GM23338 (cell line): ENCODE data around the gene ZHX3. TPM values are rescaled to one million over a fixed set of nuclear protein-coding genes. Genes with fewer than 3 reads are reported as not detected.

Experiments used
- ATAC-seq: fragments of 200-7000 bp; cut with Tn5 transposase; 3 replicates; pipeline ENCODE4 v1.9.1; 2020
- DNase-seq: peaks from one replicate; pipeline ENCODE4 v3.0.0-alpha.2; 2015; ENCODE audit warnings: low spot score
- H2AFZ ChIP-seq: fragments of 200-600 bp; sonication (generic); 2 replicates; pipeline ENCODE4 v1.8.0; 2016; ENCODE audit warnings: antibody characterized with exemption, mild to moderate bottlenecking, moderate library complexity
- H3F3A ChIP-seq: fragments of 200-600 bp; sonication (generic); replicated peaks from 2 replicates; pipeline ENCODE4 v1.8.0; 2017; ENCODE audit warnings: antibody characterized with exemption, mixed run types, low read depth
- H3K27ac ChIP-seq: fragments of 200-600 bp; sonication (generic); 2 replicates; pipeline ENCODE4 v1.6.1; 2016; ENCODE audit warnings: low read depth
- H3K27me3 ChIP-seq: fragments of 200-600 bp; sonication (generic); 2 replicates; pipeline ENCODE4 v1.8.0; 2016; ENCODE audit warnings: mild to moderate bottlenecking, mixed run types, moderate library complexity; ENCODE audit not compliant: insufficient read depth
- H3K36me3 ChIP-seq: fragments of 200-600 bp; sonication (generic); 2 replicates; pipeline ENCODE4 v1.8.0; 2016; ENCODE audit warnings: mild to moderate bottlenecking; ENCODE audit not compliant: insufficient read depth
- H3K4me1 ChIP-seq: fragments of 200-600 bp; sonication (generic); 2 replicates; pipeline ENCODE4 v1.8.0; 2016; ENCODE audit warnings: mild to moderate bottlenecking, moderate library complexity; ENCODE audit not compliant: insufficient read depth
- H3K4me2 ChIP-seq: fragments of 200-600 bp; sonication (generic); 2 replicates; pipeline ENCODE4 v1.7.1; 2017; ENCODE audit warnings: mixed run types
- H3K4me3 ChIP-seq: fragments of 200-600 bp; sonication (generic); 2 replicates; pipeline ENCODE4 v1.6.1; 2016; ENCODE audit warnings: mixed run types
- H3K79me2 ChIP-seq: fragments of 200-600 bp; sonication (generic); replicated peaks from 2 replicates; pipeline ENCODE4 v1.8.0; 2017; ENCODE audit warnings: mild to moderate bottlenecking; ENCODE audit not compliant: insufficient read depth
- H3K9me2 ChIP-seq: fragments of 200-600 bp; sonication (generic); 2 replicates; pipeline ENCODE4 v1.8.0; 2017; ENCODE audit not compliant: insufficient read depth
- H4K20me1 ChIP-seq: fragments of 200-600 bp; sonication (generic); replicated peaks from 2 replicates; pipeline ENCODE4 v1.8.0; 2017; ENCODE audit warnings: mild to moderate bottlenecking; ENCODE audit not compliant: insufficient read depth
- H3K27ac Mint-ChIP-seq: 2 replicates; pipeline ENCODE4 v1.8.0; 2020; ENCODE audit warnings: inconsistent platforms, mild to moderate bottlenecking, moderate library complexity, mixed read lengths
- H3K27me3 Mint-ChIP-seq: 3 replicates; pipeline ENCODE4 v1.8.0; 2022; ENCODE audit warnings: low read depth, mild to moderate bottlenecking, moderate library complexity, mixed read lengths, inconsistent platforms; ENCODE audit not compliant: insufficient read depth, poor library complexity
- H3K36me3 Mint-ChIP-seq: 3 replicates; pipeline ENCODE4 v1.8.0; 2021; ENCODE audit warnings: low read depth, mild to moderate bottlenecking, inconsistent platforms, moderate library complexity, mixed read lengths
- H3K4me1 Mint-ChIP-seq: 3 replicates; pipeline ENCODE4 v1.8.0; 2020; ENCODE audit warnings: mild to moderate bottlenecking, inconsistent platforms, mixed read lengths
- H3K4me3 Mint-ChIP-seq: 3 replicates; pipeline ENCODE4 v1.8.0; 2021; ENCODE audit warnings: moderate library complexity, mild to moderate bottlenecking, inconsistent platforms, mixed read lengths
- H3K9me3 Mint-ChIP-seq: 3 replicates; pipeline ENCODE4 v1.8.0; 2020; ENCODE audit warnings: moderate library complexity, mild to moderate bottlenecking, inconsistent platforms, mixed read lengths
- CREB1 ChIP-seq: fragments of 250-450 bp; sonication (Bioruptor Pico); IDR thresholded peaks from 2 replicates; pipeline ENCODE4 v1.5.0; 2020; ENCODE audit warnings: low read depth, mild to moderate bottlenecking, moderate library complexity
- CTCF ChIP-seq, 2 experiments: fragments of 200-600 bp in 1 of 2; sonication (generic) in 1 of 2; conservative IDR thresholded peaks; 2 replicates each; pipeline versions ENCODE4 v1.5.1 to v1.6.1; 2016 to 2017; ENCODE audit warnings: antibody characterized with exemption in 2 of 2, low read depth in 2 of 2, mild to moderate bottlenecking in 2 of 2, moderate library complexity in 1 of 2
- ETS1 ChIP-seq: IDR thresholded peaks from 2 replicates; pipeline ENCODE4 v1.6.1; 2016; ENCODE audit warnings: antibody characterized with exemption
- JUNB ChIP-seq: IDR thresholded peaks from one replicate; pipeline ENCODE4 v1.6.1; 2016; ENCODE audit warnings: antibody characterized with exemption; ENCODE audit not compliant: unreplicated experiment
- POLR2AphosphoS5 ChIP-seq: IDR thresholded peaks from 2 replicates; pipeline ENCODE4 v1.6.1; 2016; ENCODE audit warnings: antibody characterized with exemption, low read depth
- REST ChIP-seq: IDR thresholded peaks from one replicate; pipeline ENCODE4 v1.6.1; 2018; ENCODE audit warnings: antibody characterized with exemption; ENCODE audit not compliant: unreplicated experiment
- ZNF114 ChIP-seq: fragments of 250-450 bp; sonication (Bioruptor Pico); IDR thresholded peaks from 2 replicates; pipeline ENCODE4 v1.5.0; 2020; ENCODE audit warnings: mild to moderate bottlenecking, moderate library complexity
- ZNF331 ChIP-seq: fragments of 250-450 bp; sonication (Bioruptor Pico); IDR thresholded peaks from 2 replicates; pipeline ENCODE4 v1.5.0; 2020; ENCODE audit warnings: low read depth, mild to moderate bottlenecking, moderate library complexity
- ZNF462 ChIP-seq: fragments of 250-450 bp; sonication (Bioruptor Pico); IDR thresholded peaks from 2 replicates; pipeline ENCODE4 v1.5.0; 2020; ENCODE audit warnings: mild to moderate bottlenecking, moderate library complexity
- polyA plus RNA-seq: library from polyadenylated mRNA; unstranded; fragments of >200 nt; fragmentation: Nextera tagmentation; extraction: Ambion mirVana; gene quantifications from 2 replicates; pipeline ENCODE4 v1.2.1, GENCODE V29; 2016
- total RNA-seq: library from RNA; depleted of rRNA; stranded (reverse); fragments of >200 nt; shearing (Covaris generic); gene quantifications from 2 replicates; pipeline ENCODE4 v1.2.3, GENCODE V29; 2014

ZHX3 gene
- total and polyA plus RNA-seq, 2 experiments from 2014 or later: 1.7 to 2.8 TPM

- H4K20me1 ChIP-seq: no peaks in the 10 kb centered on the region
- ATAC-seq: no peak
- no peak overlapping the region for H2AFZ ChIP-seq
- H3K27ac ChIP-seq: no peak overlapping the region
- no peak overlapping the region for H3K4me2 ChIP-seq
- H3K4me3 ChIP-seq: no peak overlapping the region
- peaks cover 2% of the 10 kb centered on the region for H3K27me3 Mint-ChIP-seq
- H3K4me1 Mint-ChIP-seq: peaks cover 9% of the 10 kb centered on the region
- no peak overlapping the region for H3K4me3 Mint-ChIP-seq
- TF ChIP-seq ZNF114 (CRISPR knock-in tag) (no peak), ETS1 (no peak), CREB1 (CRISPR knock-in tag) (no peak), JUNB (no peak), POLR2AphosphoS5 (no peak)
- H3F3A ChIP-seq: no peaks in the 10 kb centered on the region
- no peaks in the 10 kb centered on the region for H3K4me1 ChIP-seq
- DNase-seq: no peak
- H3K36me3 Mint-ChIP-seq: no peaks in the 10 kb centered on the region
- H3K27me3 ChIP-seq: no peaks in the 10 kb centered on the region
- H3K9me3 Mint-ChIP-seq: no peaks in the 10 kb centered on the region
- no peaks in the 10 kb centered on the region for H3K79me2 ChIP-seq
- no peaks in the 10 kb centered on the region for H3K36me3 ChIP-seq
- H3K27ac Mint-ChIP-seq: no peak overlapping the region
- H3K9me2 ChIP-seq: 0 out of 2 replicates have a peak, but pooled peaks cover 5% of the 10 kb centered on the region
Measured at GRCh38 chr20:41198443-41198842, 119.1 kb downstream of the ZHX3 start.

DNA sequence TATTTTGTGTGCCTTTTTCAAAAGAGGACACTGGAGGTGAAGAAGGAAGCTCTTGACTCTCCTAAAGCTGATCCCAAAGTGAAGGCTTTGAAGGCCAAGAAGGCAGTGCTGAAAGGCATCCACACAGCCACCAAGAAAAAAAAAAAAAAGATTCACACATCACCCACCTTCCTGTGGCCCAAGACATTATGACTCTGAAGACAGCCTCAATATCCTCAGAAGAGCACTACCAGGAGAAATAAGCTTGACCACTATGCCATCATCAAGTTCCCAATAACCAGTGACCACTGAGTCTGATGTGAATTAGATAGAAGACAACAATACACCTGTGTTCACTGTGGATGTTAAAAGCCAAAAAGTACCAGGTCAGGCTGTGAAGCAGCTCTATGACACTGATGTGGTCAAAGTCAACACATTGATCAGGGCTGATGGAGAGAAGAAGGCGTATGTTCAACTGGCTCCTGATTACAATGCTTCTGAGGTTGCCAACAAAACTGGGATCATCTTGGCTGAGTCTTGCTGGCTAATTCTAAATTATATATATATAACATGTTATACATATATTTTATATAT lies 120.8 kb downstream of the ZHX3 start:
- Histone ChIP-seq H3K4me1 (no peaks in the 10 kb centered on the region), H3K4me2 (no peak overlapping the region), H3F3A (no peaks in the 10 kb centered on the region), H3K79me2 (no peaks in the 10 kb centered on the region), H3K36me3 (no peaks in the 10 kb centered on the region), H2AFZ (no peak overlapping the region), H3K9me2 (0 out of 2 replicates have a peak, but pooled peaks cover 5% of the 10 kb centered on the region), H3K4me3 (no peak overlapping the region), H3K27me3 (no peaks in the 10 kb centered on the region), H4K20me1 (no peaks in the 10 kb centered on the region), H3K27ac (no peak overlapping the region)
- H3K36me3 Mint-ChIP-seq: no peaks in the 10 kb centered on the region
- peaks cover 9% of the 10 kb centered on the region for H3K4me1 Mint-ChIP-seq
- H3K27ac Mint-ChIP-seq: no peak overlapping the region
- H3K9me3 Mint-ChIP-seq: no peaks in the 10 kb centered on the region
- peaks cover 2% of the 10 kb centered on the region for H3K27me3 Mint-ChIP-seq
- H3K4me3 Mint-ChIP-seq: no peak overlapping the region
- ATAC-seq (no peak), DNase-seq (no peak)
- no peak for TF ChIP-seq ZNF331 (CRISPR knock-in tag)
- TF ChIP-seq JUNB: no peak
- no peak for TF ChIP-seq REST
- TF ChIP-seq ZNF114 (CRISPR knock-in tag): no peak
- no peak for TF ChIP-seq CTCF (conservative IDR thresholded peaks at IDR 0.05; ENCODE audit: low read depth in 2 of 2)
- no peak for TF ChIP-seq POLR2AphosphoS5
- TF ChIP-seq ZNF462: no peak
